GM21786 (cell line): Measurements from ENCODE around the gene RPTOR.

Experiments used
- ATAC-seq: cut with Tn5 transposase; IDR thresholded peaks from one replicate; pipeline ENCODE4 v1.9.1; 2021; ENCODE audit not compliant: unreplicated experiment

Gene RPTOR

DNA sequence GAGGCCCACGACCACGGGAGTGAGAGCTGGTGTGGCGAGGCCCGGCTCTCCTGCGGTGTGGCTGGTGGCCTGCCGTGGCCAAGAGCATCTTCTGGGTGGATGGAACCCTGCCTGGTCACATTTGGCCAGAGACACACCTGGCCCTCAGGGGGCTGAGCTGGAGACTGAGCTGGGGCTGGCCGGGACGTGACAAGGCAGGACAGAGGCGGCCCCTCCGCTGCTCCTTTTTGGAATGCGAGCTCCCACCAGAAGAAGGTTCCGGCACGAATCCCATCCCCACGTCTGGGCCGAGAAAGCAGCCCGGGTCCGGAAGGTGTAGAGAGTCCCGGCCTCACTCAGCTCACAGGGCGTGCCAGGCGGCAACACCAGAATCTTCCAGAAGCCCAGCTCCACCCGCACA, 421.0 kb downstream of the RPTOR start:
- ATAC-seq = no peak

DNA sequence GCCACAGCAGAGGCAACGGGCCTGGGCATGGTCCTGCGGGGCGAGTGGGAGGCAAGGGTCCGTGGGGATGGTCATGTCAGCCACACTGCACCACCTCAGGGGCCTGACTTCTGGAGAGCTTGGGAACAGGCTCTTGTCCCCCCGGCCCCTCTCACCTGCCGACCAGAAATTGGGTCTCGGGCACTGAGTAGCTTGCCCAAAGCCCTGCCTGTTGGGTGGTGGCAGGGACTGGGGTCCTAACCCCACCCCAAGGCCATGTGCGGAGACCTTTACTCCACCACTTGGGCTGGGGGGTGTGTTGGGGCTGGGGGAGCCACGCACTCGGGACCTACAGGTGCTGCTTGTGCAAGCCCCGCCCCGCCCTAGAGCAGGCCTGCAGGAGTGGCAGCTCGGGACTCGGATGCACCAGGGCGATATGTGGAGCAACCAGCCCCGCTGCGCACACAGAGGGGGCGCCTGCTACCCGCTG, 422.8 kb downstream of the RPTOR start:
- no peak for ATAC-seq

DNA sequence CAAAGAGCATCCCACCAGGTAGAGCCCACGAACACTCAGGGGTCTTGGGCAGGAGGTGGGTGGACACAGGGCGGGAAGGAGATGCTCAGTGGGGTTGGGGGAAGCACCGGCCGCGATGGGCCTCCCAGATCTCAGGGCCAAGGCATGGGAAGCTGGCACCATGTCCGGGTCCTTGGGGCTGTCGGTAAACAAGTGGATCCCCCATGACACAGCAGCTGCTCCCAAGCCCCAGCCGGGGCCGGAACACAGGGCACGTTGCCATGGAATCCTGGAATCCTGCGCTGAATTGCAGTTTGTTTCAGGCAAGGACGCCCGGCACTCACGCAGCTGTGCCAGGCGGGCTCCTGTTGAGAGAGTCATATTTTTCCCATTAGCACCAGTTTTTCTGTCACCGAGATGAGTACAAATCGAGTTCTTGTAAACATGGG, 424.0 kb downstream of the RPTOR start:
- ATAC-seq = no peak

DNA sequence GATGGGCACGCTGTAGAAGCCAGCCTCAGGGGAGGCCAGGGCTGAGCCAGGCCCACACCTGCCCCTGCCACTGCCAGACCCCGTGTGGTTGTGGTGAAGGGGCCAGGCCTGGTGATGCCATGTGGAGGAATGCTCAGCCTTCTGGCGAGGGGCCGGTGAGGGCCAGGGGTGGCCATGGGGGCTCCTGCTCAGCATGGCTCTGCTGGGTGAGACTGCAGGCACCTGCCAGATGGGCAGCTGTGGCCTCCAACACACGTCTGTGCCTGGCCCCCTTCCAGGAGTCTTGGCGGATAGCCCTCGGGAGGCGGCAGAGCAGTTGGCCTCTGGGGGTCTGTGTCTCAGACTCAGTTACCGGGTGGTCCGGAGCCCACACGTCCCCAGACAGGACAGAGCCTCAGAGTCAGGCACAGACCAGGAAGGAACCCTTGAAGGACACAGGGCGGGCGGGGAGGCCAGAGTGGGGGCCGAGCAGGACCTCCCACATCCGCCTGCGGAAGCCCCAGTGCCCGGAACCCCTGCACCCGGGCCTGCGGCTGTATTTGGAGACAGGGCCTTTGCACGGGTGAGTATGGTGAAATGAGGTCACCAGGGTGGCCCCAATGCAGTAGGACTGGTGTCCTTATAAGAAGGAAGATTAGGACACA, 424.5 kb downstream of the RPTOR start:
- ATAC-seq = no peak

DNA sequence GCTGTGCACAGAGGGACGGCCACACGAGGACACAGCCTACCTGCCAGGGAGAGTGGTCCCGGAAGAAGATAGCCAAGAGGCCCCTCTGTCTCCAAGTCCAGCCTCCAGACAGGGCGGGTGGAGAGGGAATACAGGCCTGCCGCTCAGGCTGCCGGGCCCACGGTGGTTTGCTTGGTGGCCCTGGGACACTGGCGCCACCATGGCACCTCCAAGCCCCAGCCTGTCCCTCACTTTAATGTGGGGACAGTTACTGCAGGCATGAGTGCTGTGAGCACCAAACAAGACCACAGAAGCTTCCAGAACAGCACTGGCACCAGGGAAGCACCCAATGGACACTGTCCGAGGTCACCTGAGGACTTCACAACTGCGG, 425.0 kb downstream of the RPTOR start:
- no peak for ATAC-seq

DNA sequence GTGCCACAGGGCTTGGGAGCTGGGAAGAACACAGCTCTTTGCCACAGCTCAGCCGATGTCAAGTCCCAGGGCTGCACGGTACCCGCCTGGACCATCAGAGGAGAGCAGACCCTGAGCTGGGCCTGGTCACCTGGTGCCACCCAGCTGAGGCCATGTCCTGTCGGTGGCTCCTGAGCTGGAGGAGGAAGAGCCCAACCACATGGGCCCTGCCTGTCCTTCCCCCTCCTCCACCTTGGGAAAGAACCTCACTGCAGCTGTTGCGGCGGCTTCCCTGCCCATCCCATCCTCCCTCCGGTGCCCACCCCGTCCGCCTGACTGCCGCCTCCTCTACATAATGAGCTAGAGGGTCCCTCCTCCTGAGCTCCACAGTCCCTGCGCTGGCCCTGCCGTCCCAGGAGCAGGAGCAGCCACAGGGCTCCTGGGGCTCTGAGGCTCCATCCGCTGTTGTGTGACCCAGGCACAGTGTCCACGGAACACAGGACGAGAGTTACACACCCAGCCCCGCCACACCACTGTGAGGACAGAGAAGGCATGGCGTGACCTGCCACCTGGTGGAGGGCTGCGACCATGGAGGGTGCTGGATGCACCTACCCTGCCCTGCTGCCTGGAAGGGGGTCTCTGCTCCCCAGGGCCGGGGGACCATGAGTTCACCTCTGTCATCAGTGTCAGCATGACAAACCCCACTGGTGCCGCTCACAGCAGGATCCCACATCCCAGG, 425.6 kb downstream of the RPTOR start:
- no peak for ATAC-seq

DNA sequence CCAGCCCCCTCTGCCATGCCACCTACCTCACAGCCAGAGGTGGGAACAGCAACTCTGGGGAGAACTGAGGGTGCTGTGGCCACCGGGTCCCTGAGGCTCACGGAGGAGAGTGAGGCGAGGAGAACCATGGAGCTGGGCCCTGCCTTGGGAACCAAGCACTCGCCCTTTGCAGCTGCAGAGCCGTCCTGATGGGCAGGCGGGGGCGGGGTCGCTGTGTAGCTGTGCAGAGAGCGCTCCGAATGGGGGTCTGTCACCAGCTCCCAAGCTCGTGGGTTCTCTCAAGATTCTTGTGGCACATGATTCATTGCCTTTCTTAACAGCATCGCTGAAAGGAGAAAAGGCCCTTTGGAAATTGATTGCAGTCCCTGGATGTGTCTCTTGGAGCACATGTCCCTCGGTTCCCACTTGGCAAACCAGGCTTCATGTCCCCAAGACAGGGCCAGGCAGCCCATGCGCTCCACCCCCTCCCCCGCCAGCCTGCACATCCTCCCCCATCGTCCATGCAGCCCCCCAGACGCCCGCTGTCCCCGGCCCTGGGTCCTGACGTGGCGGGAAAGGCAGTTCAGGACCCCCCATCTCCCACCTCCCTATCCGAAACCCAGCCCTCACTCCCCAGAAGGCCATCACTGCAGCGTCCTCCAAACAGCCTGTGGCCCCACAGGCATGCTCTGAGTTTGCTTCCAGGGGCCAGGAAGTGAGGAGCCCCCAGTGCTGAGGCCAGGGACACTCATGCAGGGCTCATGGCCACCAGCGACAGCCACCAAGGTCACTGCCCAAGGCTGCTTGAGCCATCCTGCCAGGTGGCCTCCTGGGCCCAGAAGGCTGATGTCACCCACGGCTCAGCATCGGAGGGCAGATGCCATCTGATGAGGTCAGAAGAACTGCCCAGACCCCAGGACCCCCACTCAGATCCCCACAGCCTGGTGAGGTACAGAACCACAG, 426.4 kb downstream of the RPTOR start:
- ATAC-seq = no peak

DNA sequence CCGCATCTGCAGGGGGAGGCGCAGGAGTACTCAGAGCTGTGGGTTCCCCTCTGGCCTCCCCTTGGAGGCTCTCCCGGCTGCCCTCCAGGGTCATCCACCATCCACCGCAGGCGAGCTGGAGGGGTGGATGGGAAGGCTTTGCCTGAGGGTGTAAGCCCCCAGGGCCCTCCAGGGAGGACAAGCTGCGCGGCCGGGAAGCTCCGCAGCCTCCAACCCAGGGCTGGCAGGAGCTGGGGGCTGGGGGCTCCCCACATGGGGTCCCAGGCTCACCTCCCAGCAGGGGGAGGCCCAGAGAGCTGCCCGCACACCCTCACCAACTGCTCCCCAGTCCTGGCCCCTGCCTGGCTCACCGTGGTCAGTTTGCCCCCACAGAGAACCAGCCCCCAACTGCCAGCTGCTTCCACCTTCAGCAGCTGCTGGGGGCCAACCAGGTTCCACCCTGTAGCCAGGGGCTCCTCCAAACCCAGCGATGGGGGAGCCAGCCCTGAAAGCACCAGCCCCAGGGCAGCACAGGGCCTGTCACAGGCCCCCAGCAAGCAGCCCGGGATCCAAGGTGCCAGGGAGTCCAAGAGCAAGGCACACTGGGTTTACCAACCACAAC, 427.2 kb downstream of the RPTOR start:
- no peak for ATAC-seq

DNA sequence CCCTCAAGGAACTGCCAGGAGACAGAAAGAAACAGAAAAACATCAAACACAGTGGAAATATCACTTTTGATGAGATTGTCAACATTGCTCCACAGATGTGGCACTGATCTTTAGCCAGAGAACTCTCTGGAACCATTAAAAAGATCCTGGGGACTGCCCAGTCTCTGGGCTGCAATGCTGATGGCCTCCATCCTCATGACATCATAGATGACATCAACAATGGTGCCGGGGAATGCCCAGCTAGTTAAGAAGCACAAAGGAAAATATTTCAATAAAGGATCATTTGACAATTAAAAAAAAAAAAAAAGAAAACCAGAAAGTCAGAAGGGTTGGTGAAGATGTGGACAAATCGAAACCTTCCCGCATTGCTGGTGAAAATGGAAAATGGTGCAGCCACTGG, 432.1 kb downstream of the RPTOR start:
- ATAC-seq = no peak

DNA sequence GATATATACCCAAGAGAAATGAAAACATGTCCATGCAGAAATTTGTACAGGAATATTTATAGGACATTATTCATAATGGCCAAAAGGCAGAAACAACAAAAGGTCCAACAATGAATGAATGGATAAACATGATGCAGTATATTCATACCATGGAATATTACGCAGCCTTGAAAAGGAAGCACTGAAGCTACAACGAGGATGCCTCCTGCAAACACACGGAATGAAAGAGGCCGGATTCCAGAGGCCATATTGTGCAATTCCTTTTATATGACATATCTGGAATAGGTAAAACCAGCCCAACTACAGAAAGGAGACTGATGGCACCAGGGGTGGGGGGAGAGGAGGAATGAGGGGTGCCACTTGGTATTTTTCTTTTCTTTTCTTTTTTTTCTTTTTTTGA, 432.5 kb downstream of the RPTOR start:
- no peak for ATAC-seq

DNA sequence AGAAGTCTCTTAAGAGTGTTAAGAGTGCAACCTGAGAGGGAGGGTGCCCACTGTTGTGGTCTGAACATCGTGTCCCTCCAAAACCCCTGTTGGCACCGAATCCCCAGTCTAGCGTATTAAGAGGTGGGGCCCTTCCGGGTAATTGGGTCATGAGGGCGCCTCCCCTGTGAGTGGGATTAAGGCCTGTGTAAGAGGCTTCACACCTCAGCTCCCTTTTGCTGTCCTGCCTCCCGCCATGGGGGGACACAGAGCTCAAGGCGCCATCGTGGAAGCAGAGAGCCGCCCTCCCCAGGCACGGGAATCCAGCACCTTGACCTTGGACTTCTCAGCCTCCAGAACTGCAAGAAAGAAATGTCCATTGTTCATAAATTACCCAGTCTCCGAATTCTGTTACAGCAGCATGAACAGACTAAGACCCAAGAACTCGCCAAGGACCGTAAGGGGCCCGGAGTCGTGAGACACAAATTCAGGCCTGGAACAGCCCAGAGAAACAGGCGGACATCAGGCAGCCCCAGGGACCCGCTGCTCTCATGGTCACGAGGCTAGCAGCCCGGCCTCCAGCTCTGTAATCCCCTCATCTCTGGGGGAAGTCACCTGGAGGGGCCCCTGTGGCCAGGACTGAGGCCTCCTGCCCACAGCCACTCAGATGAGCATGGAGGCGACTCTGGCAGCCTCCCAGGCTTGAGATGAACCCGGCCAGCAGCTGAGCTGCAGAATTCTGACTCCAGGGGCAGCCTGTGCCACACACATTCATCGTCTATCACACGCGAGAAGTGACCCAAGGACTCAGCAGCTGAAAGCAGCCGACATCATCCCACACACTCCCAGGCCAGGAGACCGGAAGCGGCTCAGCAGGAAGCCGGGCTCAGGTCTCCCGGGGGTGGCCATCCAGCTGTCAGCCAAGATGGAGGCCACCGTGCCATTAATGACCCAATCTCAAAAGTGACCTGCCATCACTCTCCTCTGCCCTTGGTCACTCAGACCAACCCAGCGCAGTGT, 434.2 kb downstream of the RPTOR start:
- no peak for ATAC-seq

DNA sequence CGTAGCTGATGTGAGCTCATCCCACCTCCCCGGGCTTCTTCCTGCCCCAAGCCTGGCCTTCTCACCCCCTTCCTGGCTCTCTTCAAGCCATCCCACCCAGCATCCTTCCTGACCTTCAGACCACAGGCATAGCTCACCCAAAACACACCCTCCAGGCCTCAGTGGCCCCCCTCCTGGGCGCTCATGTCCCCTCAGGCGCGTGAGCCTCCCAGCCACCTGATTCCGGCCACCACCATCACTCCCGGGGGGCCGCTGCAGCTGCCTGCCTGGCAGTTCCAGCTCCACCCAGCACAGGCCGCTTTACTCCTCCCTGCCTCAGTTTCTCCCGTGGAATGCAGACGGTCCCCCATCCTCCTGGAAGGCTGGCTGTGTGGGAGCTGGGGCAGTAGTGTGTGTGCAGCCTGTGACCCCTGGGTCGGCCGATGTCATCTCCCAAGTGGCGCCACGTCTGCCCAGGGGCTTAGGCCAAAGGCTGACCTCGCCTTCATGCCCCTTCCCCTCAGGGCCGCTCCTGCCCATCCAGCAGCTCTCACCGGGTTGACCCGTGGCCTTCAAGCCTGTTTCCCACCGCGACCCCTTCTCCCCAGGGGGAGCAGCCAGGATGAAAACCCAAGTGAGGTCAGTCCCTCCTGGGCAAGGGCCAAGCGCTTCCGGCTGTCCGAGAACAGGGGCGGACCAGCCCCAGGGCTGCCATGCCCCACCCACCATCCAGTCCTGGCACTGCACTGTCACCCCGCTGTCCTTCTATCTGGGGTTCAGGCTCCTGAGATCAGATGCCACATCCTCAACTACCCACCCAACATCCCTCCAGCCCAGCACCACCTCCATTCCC, 435.1 kb downstream of the RPTOR start:
- ATAC-seq = no peak

DNA sequence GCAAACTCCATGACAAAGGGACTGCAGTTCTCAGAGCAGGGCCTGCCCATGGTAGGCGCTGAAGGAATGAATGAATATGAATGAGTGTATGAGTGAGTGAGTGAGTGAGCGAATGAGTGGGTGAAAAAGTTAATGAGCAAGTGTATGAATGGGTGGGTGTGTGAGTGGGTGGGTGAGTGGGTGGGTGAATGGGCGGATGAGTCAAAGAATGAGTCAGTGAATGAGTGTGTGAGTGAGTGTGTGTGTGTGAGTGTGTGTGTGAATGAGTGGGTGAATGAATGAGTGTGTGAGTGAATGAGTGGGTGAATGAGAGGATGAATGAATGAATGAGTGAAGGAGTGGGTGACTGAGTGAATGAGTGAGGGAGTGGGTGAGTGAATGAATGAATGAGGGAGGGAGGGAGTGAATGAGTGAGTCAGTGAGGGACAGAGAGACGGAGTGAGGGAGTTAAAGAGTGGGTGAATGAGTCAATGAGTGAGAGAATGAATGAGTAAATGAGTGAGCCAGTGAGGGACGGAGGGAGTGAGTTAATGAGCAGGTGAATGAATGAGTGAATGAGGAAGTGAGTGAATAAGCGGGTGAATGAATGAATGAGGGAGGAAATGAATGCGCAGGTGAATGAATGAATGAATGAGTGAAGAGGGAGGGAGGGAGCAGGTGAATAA, 435.9 kb downstream of the RPTOR start:
- no peak for ATAC-seq

DNA sequence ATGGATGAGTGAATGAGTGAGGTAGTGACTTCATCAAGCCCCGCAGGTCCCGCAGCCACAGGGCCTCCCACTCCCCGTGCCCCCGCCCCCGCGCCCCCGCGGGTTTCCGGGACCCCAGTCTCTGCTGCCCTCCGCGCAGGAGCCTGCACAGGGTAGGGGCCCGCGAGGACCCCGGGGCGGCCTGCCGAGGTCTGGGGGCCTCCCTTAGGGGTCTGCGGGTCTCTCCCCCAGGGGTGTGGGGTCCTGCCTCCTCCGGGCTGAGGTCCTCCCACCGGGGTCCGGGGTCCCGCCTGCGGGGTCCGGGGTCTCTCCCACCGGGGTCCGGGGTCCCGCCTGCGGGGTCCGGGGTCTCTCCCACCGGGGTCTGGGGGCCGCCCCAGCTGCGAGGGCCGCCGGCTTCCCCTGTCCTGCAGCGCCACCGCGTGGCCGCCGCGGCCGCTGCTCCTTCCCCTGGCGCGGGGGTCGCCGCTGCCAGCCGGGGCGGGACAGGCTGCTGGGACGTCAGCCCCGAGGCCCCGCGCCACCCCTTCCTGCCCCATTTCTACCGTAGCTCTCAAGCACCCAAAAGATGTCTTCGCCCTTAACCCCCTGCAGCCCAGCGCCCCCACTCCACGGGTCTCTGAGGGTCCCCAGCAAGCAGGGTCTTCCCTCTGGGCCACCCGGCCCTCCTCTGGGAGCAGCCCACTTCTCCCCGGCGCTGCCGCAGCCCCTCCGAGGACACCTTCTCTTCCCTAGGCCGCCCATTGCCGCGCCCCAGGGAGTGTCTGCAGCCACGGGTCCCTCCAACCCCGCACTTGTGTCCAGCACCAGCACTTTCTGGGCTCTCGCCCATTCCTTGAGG, 436.6 kb downstream of the RPTOR start:
- ATAC-seq = no peak

DNA sequence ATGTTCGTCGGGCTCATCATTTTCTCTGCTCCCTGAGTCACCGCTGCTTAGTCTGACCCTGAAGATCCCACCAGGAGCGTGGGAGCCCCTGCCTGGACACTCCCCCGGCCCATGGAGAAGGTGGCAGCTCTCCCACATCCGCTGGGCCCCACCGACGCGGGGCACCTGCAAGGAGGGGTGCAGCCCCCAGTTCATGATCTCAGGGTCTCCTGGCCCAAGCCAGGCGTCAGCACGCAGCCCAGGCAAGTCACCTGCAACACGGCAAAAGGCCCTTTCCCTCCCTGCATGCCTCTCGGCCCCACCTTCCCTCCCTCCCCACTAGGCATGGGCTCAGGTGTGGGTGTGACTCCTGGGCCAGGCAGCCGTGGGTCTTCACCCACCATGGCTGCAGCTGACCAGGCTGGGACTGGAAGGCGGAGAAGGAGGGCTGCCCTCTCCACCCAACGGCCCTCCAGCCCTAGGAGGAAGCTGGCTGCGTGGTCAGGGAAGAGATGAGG, 437.3 kb downstream of the RPTOR start:
- no peak for ATAC-seq

DNA sequence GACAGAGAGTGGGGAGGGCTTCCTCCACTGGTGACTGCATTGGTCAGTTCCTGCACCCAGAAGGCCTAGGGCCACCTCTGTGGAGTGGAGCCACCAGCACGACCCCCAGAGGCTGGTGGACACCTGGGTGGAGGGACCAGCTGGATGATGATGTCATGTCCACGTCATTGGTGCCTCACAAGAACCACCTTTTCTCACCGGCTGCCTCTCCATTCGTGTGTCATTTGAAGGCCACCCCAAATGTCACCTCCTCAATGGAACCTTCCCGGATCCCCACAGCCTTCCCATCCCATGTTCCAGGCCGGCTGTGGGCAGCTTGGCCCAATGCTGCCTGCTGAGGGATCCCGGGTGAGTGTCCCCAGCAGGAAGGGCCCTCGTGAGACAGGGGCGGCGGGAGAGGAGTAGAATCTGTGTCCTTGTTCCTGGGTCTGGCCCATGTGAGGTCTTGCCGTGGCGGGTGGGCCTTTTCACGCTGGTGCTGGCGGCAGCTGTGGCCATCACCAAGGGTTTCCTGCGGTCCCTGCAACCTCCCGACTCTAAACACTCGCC, 437.9 kb downstream of the RPTOR start:
- ATAC-seq = no peak

DNA sequence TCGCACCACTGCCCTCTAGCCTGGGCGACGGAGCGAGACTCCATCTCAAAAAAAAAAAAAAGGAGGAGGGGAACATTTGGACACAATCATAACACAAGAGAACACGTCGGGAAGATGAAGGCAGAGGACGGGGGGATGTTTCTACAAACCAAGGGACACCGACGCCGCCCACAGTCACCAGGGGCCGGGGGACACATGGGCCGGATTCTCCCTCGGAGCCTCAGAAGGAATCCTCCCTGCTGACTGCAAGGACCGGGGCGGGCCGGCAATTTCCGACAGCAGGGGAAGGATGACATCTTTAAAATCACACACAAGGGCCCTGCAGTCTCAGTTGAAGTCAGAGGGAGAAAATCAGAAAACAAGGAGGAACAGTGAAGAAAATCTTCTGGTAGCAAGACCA, 438.9 kb downstream of the RPTOR start:
- no peak for ATAC-seq
